Calu3 (cell line): ENCODE data around the gene KCNQ5. TPM values are rescaled to one million over a fixed set of nuclear protein-coding genes. Genes with fewer than 3 reads are reported as not detected.

Experiments
- BruUV-seq: library from RNA; stranded (reverse); fragments of 400-500 nt; replicated peaks from 2 replicates; lab custom pipeline; 2021; lab: Mats Ljungman, UMichigan
- CTCF ChIA-PET: fragments of 300-600 bp; sonication (Branson Sonifier 250); formaldehyde crosslinking; loops from one replicate; lab custom pipeline; 2022; ENCODE audit warnings: antibody characterized with exemption; lab: Charles Lee
- DNase-seq: peaks from one replicate; pipeline ENCODE4 v3.0.0; 2022
- H3K27ac Mint-ChIP-seq: one replicate; pipeline ENCODE4 v1.8.0; 2022; ENCODE audit warnings: mixed read lengths; ENCODE audit not compliant: unreplicated experiment
- H3K27me3 Mint-ChIP-seq: one replicate; pipeline ENCODE4 v1.8.0; 2022; ENCODE audit warnings: mixed read lengths; ENCODE audit not compliant: unreplicated experiment
- H3K36me3 Mint-ChIP-seq: one replicate; pipeline ENCODE4 v1.8.0; 2022; ENCODE audit warnings: mild to moderate bottlenecking, moderate library complexity, mixed read lengths; ENCODE audit not compliant: insufficient read depth, unreplicated experiment
- H3K4me1 Mint-ChIP-seq: one replicate; pipeline ENCODE4 v1.8.0; 2022; ENCODE audit warnings: mild to moderate bottlenecking, low read depth, mixed read lengths; ENCODE audit not compliant: unreplicated experiment
- H3K4me3 Mint-ChIP-seq: one replicate; pipeline ENCODE4 v1.8.0; 2022; ENCODE audit warnings: mild to moderate bottlenecking, low read depth, moderate library complexity, mixed read lengths; ENCODE audit not compliant: unreplicated experiment
- H3K9me3 Mint-ChIP-seq: one replicate; pipeline ENCODE4 v1.8.0; 2022; ENCODE audit warnings: low read depth, mixed read lengths; ENCODE audit not compliant: unreplicated experiment
- CTCF ChIP-seq: fragments of 200-600 bp; IDR thresholded peaks from one replicate; pipeline ENCODE4 v1.8.0; 2022; ENCODE audit warnings: antibody characterized with exemption; ENCODE audit not compliant: unreplicated experiment
- intact Hi-C: fragments of 100-400 bp; cut with micrococcal nuclease; formaldehyde crosslinking; loops from one replicate; pipeline ENCODE4 v1.10.0; 2022; ENCODE audit not compliant: unreplicated experiment
- total RNA-seq: library from RNA; stranded (reverse); gene quantifications from 2 replicates; pipeline ENCODE4 v1.2.3, GENCODE V29; 2022

Gene KCNQ5
- total RNA-seq, 1 experiment from 2014 or later: not detected

- DNase-seq: no peak
- intact Hi-C loops: no loop called here
- TF ChIP-seq CTCF: no peak
- Mint-ChIP-seq H3K4me3 (no peak overlapping the region), H3K4me1 (no peaks in the 10 kb centered on the region), H3K36me3 (no peaks in the 10 kb centered on the region), H3K27me3 (no peaks in the 10 kb centered on the region), H3K9me3 (peaks cover 2% of the 10 kb centered on the region), H3K27ac (no peak overlapping the region)
- BruUV-seq: no TSS peak
- CTCF ChIA-PET: no interaction called here
Observed at GRCh38 chr6:73104921-73105320, 483.1 kb downstream of the KCNQ5 start.

GRCh38 chr6:73107016-73107415 is 485.2 kb downstream of the KCNQ5 start:
- CTCF ChIA-PET: no interaction called here
- DNase-seq: no peak
- no peaks in the 10 kb centered on the region for H3K27me3 Mint-ChIP-seq
- H3K4me3 Mint-ChIP-seq: no peak overlapping the region
- no TSS peak for BruUV-seq
- no peak for TF ChIP-seq CTCF
- intact Hi-C loops: no loop called here
- no peak overlapping the region for H3K27ac Mint-ChIP-seq
- no peaks in the 10 kb centered on the region for H3K4me1 Mint-ChIP-seq
- H3K9me3 Mint-ChIP-seq: no peaks in the 10 kb centered on the region
- H3K36me3 Mint-ChIP-seq: no peaks in the 10 kb centered on the region

GRCh38 chr6:73108949-73109348 is 487.1 kb downstream of the KCNQ5 start:
- no peak for TF ChIP-seq CTCF
- intact Hi-C loops: no loop called here
- Mint-ChIP-seq H3K36me3 (no peaks in the 10 kb centered on the region), H3K27me3 (no peaks in the 10 kb centered on the region), H3K4me1 (no peaks in the 10 kb centered on the region), H3K27ac (no peak overlapping the region), H3K4me3 (no peak overlapping the region), H3K9me3 (no peaks in the 10 kb centered on the region)
- BruUV-seq: no TSS peak
- CTCF ChIA-PET: interaction anchor here (1.3 kb wide), 1 partner anchor 12 kb away, joined by 4 read pairs; no protein-coding TSS in a partner anchor
- DNase-seq: no peak

DNA sequence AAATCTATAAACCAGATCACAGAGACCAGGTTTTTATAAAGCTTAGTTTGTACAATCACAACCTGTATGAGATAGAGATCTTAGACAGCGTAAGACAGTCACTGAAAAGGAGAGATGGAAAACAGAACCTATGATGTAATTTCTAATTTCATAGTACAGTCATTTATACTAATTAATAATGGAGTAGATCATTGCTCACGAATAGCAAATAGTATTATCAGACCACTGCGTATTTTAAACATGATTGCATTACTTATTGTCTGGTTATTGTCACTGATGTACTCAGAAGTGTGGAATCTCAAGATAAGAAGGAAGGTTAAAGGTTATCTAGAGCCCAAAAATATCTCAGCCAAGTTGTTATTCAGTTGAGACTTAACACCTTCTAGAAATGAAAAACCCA is 487.8 kb downstream of the KCNQ5 start:
- BruUV-seq: no TSS peak
- H3K27me3 Mint-ChIP-seq: no peaks in the 10 kb centered on the region
- intact Hi-C loops: no loop called here

More for the DNA sequence above, 487.8 kb downstream of the KCNQ5 start:
- Mint-ChIP-seq H3K36me3 (no peaks in the 10 kb centered on the region), H3K4me3 (no peak overlapping the region), H3K27ac (no peak overlapping the region), H3K4me1 (no peaks in the 10 kb centered on the region), H3K9me3 (no peaks in the 10 kb centered on the region)
- DNase-seq: no peak
- CTCF ChIA-PET: interaction anchor here (1.3 kb wide), 1 partner anchor 11 kb away, joined by 4 read pairs; no protein-coding TSS in a partner anchor
- TF ChIP-seq CTCF: no peak
